H1 (cell line): ENCODE results near the gene DRAXIN. TPM values are rescaled to one million over a fixed set of nuclear protein-coding genes. Genes with fewer than 3 reads are reported as not detected.

ENCODE experiments used
- ASH2L ChIP-seq: fragments of 200-600, 300-600 bp; sonication (generic); IDR thresholded peaks from one replicate; pipeline ENCODE4 v1.7.1; 2017; ENCODE audit warnings: low read length
- YY1 ChIP-seq: IDR thresholded peaks from 2 replicates; pipeline ENCODE4 v1.6.1; 2011; ENCODE audit warnings: low read depth, mild to moderate bottlenecking, low read length
- polyA plus RNA-seq, 7 experiments: library from polyadenylated mRNA; depleted of rRNA in 3 of 7; stranded (reverse) in 5 of 7; unstranded in 2 of 7; fragments of >200 nt in 5 of 7; fragments of 200-250 nt in 2 of 7; gene quantifications; 1 replicate in 5 of 7; 2 replicates in 1 of 7; 4 replicates in 1 of 7; pipeline versions ENCODE4 v1.2.1 to v1.2.3, GENCODE V29; 2011 to 2013; ENCODE audit warnings: missing spikeins in 2 of 7, mixed read lengths in 2 of 7
- total RNA-seq: library from RNA; stranded (reverse); fragmentation: NEBNext Ultra II Directional; extraction: Animal tissue kit (Norgen Biotek cat#: 25700); gene quantifications from 2 replicates; pipeline ENCODE4 v1.2.1, GENCODE V29; 2021

Gene DRAXIN
- total and polyA plus RNA-seq, 2 of the 8 experiments (the other 6 are each of a cell fraction or from before 2014, with no cell fraction given) = 4.6 to 17.6 TPM

GRCh38 chr1:11771481-11772043 lies 80.1 kb downstream of the DRAXIN start (continued):
- TF ChIP-seq ASH2L (no peak), YY1 (no peak)
